NCI-H1436 (cell line): ENCODE measurements around the gene ASCL3.
"Not testable (repeated sequence)": the region's sequence is repeated elsewhere in the genome, so short reads cannot be mapped to it uniquely, and the experiment has no call there.

Experiments used
- DNase-seq: peaks from one replicate; lab custom pipeline; 2025; lab: John Stamatoyannopoulos, UW

ASCL3 gene

DNA sequence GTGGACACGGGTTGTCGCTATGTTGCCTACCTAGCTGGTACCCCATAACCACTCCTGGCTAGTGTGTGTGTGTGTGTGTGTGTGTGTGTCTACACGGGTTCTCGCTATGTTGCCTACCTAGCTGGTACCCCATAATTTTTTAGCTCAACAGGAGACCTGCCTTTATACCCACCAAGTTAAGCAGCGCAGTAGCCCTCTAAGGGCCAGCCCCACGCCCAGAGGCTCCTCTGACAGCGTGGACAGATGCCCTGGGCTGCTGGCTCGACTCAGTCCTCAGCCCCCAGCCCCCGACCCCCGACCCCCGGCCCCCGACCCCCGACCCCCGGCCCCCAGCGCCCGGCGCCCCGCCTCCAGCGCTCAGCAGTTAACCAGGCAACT, 32.2 kb downstream of the ASCL3 start:
- no peak for DNase-seq

DNA sequence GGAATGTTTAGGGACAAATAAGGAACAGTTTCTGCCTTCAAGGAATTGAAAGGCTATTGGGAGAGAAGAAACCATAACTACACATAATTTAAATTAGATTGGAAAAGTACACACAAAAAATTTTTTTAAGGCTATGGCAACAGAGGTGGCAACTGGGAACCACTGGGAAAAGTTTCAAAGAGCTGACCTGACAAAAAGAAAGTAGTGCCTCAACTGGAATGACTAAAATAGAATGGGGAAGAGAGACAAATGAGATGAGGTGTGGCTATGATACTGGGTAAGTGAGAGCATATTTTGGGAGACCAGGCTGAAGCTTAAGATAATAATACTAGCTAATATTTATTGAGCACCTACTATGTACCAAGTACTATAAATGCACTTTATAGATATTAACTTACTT, 34.7 kb downstream of the ASCL3 start:
- DNase-seq, result no peak

DNA sequence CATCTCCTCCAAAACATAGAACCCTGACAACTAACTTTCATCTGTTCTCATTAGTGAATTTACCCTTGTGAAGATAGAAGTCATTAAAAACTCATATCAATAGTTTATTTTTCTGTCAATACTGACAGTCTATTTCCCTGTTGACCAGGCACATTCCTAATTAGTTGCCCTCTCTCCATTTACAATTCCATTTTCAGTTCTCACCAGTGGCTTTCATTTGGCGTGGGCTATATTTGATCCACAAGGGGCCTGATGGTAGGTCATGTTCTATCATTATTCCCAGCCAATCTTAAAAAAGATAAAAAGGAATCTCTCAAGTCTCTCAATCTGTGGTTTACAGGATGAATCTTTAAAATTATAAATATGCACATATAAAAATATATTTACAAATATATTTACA, 35.7 kb downstream of the ASCL3 start:
- DNase-seq, result no peak

- no peak for DNase-seq
Observed at GRCh38 chr11:8905528-8906165, 37.2 kb downstream of the ASCL3 start.

DNA sequence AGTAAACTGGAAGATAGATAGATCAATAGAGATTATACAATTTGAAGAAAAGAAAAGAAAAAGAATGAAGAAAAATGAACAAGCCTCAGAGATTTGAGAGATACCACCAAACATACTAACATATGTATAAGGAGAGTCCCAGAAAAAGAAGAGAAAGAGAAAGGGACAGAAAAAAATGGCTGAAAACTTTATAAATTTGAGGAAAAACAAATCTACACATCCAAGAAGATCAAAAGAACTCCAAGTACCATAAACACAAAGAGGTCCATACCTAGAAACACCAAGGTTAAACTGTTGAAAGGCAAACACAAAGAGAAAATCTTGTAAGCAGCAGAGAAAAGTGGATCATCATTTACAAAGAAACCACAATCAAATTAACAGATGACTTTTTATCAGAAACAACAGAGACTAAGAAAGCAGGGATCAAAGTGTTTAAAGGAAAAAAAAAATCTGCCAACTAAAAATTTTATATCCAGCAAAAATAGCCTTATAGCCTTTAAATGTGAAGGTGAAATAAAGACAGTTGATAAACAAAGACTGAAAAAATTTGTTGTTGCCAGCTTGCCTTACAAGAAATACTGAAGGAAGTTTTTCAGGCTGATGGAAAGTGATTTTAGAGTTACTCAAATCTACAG, 43.6 kb downstream of the ASCL3 start:
- DNase-seq, result no peak

- DNase-seq, result not testable (repeated sequence)
Observed at GRCh38 chr11:8891185-8891584, 51.6 kb downstream of the ASCL3 start.
